GM23248 (cell line): Measurements from ENCODE around the gene TNNI3K.

Experiments
- EZH2 ChIP-seq: fragments of 200-600 bp; sonication (generic); IDR thresholded peaks from 2 replicates; pipeline ENCODE4 v1.6.1; 2018; ENCODE audit warnings: antibody characterized with exemption, mild to moderate bottlenecking; ENCODE audit not compliant: insufficient read depth, poor library complexity, severe bottlenecking
- EZH2phosphoT487 ChIP-seq: fragments of 200-600 bp; sonication (generic); IDR thresholded peaks from 2 replicates; pipeline ENCODE4 v1.6.1; 2018; ENCODE audit warnings: antibody characterized with exemption, moderate library complexity, mild to moderate bottlenecking, low read depth; ENCODE audit not compliant: insufficient read depth

GRCh38 chr1:74367175-74367813, 132.1 kb downstream of the TNNI3K start:
- TF ChIP-seq EZH2 (no peak), EZH2phosphoT487 (no peak)
